ENCODE results near the gene DOP1B. TPM values are rescaled to one million over a fixed set of nuclear protein-coding genes. Genes with fewer than 3 reads are reported as not detected.

DOP1B gene
- 10 to 100 TPM; 24.1 to 27.1 TPM for total RNA-seq

GRCh38 chr21:36156815-36157670, at the start of gene DOP1B:
Gene DOP1B, plus strand, starts transcription at chr21:36156824. Its CDS starts 7,910 bp downstream, at chr21:36164734.
- ATAC-seq (ENCODE audit: low read depth) (peak; percentile 10), DNase-seq (no peak)
- Mint-ChIP-seq H3K36me3 (peaks cover 13% of the 10 kb centered on the region), H3K4me1 (peaks cover 24% of the 10 kb centered on the region), H3K27me3 (no peaks in the 10 kb centered on the region), H3K27ac (peak within 1 kb of the TSS; percentile 60), H3K9me3 (no peaks in the 10 kb centered on the region), H3K4me3 (peak within 1 kb of the TSS; percentile 81)
- POLR2A ChIA-PET: interaction anchor here (0.7 to 2.6 kb wide), 5 partner anchors 10 to 163 kb away, joined by 3 to 23 read pairs (median 7); partner anchors contain the start of gene MORC3

- peaks cover 27% of the 10 kb centered on the region for H3K27me3 Mint-ChIP-seq
These were observed 46.8 kb upstream of the DOP1B start for GRCh38 chr21:36109868-36110267.

GRCh38 chr21:36111238-36111637, 45.4 kb upstream of the DOP1B start:
- Mint-ChIP-seq H3K36me3 (no peaks in the 10 kb centered on the region), H3K27me3 (peaks cover 14% of the 10 kb centered on the region), H3K4me3 (no peak overlapping the region), H3K27ac (no peak overlapping the region), H3K9me3 (no peaks in the 10 kb centered on the region), H3K4me1 (peaks cover 31% of the 10 kb centered on the region)
- POLR2A ChIA-PET: no interaction called here
- ATAC-seq (ENCODE audit: low read depth) (no peak), DNase-seq (no peak)

More at GRCh38 chr21:36109868-36110267, 46.8 kb upstream of the DOP1B start:
- POLR2A ChIA-PET: no interaction called here
- no peak for ATAC-seq (ENCODE audit: low read depth)
- Mint-ChIP-seq H3K27ac (no peak overlapping the region), H3K9me3 (no peaks in the 10 kb centered on the region), H3K4me3 (no peak overlapping the region), H3K4me1 (peaks cover 27% of the 10 kb centered on the region), H3K36me3 (no peaks in the 10 kb centered on the region)
- no peak for DNase-seq

GRCh38 chr21:36113647-36114428, 42.8 kb upstream of the DOP1B start:
- DNase-seq: peak; percentile 40

GRCh38 chr21:36115138-36115730, 41.4 kb upstream of the DOP1B start:
- no peaks in the 10 kb centered on the region for H3K9me3 Mint-ChIP-seq
- DNase-seq (no peak), ATAC-seq (ENCODE audit: low read depth) (peak; percentile 28)
- POLR2A ChIA-PET: interaction anchor here (0.6 to 2.9 kb wide), 4 partner anchors 45 to 1308 kb away, joined by 3 to 7 read pairs (median 6); partner anchors contain the start of genes CBR1 and SETD4
- peaks cover 2% of the 10 kb centered on the region for H3K27me3 Mint-ChIP-seq
- H3K4me1 Mint-ChIP-seq: peaks cover 32% of the 10 kb centered on the region
- peak overlapping the region; percentile 58 for H3K27ac Mint-ChIP-seq
- no peak overlapping the region for H3K4me3 Mint-ChIP-seq
- no peaks in the 10 kb centered on the region for H3K36me3 Mint-ChIP-seq

More at GRCh38 chr21:36113647-36114428, 42.8 kb upstream of the DOP1B start:
- POLR2A ChIA-PET: interaction anchor here (0.5 to 2.9 kb wide), 6 partner anchors 21 to 54 kb away, joined by 3 to 7 read pairs (median 4); partner anchors contain the start of genes CBR1 and SETD4
- H3K27ac Mint-ChIP-seq: peak overlapping the region; percentile 90
- H3K36me3 Mint-ChIP-seq: no peaks in the 10 kb centered on the region
- peak; percentile 80 for ATAC-seq (ENCODE audit: low read depth)
- H3K4me1 Mint-ChIP-seq: peaks cover 32% of the 10 kb centered on the region
- no peaks in the 10 kb centered on the region for H3K9me3 Mint-ChIP-seq
- peaks cover 2% of the 10 kb centered on the region for H3K27me3 Mint-ChIP-seq
- peak overlapping the region; percentile 83 for H3K4me3 Mint-ChIP-seq

- H3K27me3 Mint-ChIP-seq: no peaks in the 10 kb centered on the region
- no peaks in the 10 kb centered on the region for H3K36me3 Mint-ChIP-seq
- no peak for DNase-seq
- H3K9me3 Mint-ChIP-seq: no peaks in the 10 kb centered on the region
- no peak overlapping the region for H3K27ac Mint-ChIP-seq
- peaks cover 31% of the 10 kb centered on the region for H3K4me1 Mint-ChIP-seq
- no peak overlapping the region for H3K4me3 Mint-ChIP-seq
- no peak for ATAC-seq (ENCODE audit: low read depth)
- POLR2A ChIA-PET: no interaction called here
These were observed 39.3 kb upstream of the DOP1B start for GRCh38 chr21:36117286-36117741.

GRCh38 chr21:36120304-36120888, 36.2 kb upstream of the DOP1B start:
- POLR2A ChIA-PET: no interaction called here
- peaks cover 8% of the 10 kb centered on the region for H3K4me1 Mint-ChIP-seq
- no peaks in the 10 kb centered on the region for H3K36me3 Mint-ChIP-seq
- H3K27ac Mint-ChIP-seq: no peak overlapping the region
- H3K4me3 Mint-ChIP-seq: no peak overlapping the region
- no peaks in the 10 kb centered on the region for H3K9me3 Mint-ChIP-seq
- peaks cover 4% of the 10 kb centered on the region for H3K27me3 Mint-ChIP-seq
- ATAC-seq (ENCODE audit: low read depth): no peak
- DNase-seq: no peak

- H3K36me3 Mint-ChIP-seq: no peaks in the 10 kb centered on the region
- H3K27me3 Mint-ChIP-seq: peaks cover 12% of the 10 kb centered on the region
- no peak overlapping the region for H3K4me3 Mint-ChIP-seq
- H3K4me1 Mint-ChIP-seq: peaks cover 7% of the 10 kb centered on the region
- DNase-seq (no peak), ATAC-seq (ENCODE audit: low read depth) (no peak)
- H3K9me3 Mint-ChIP-seq: no peaks in the 10 kb centered on the region
- no peak overlapping the region for H3K27ac Mint-ChIP-seq
- POLR2A ChIA-PET: interaction anchor here (0.7 to 0.8 kb wide), 2 partner anchors 27 to 68 kb away, joined by 3 to 4 read pairs; no protein-coding TSS in a partner anchor
These were observed 33.6 kb upstream of the DOP1B start for GRCh38 chr21:36122977-36123376.

GRCh38 chr21:36124395-36124794, 32.2 kb upstream of the DOP1B start:
- H3K4me3 Mint-ChIP-seq: no peak overlapping the region
- POLR2A ChIA-PET: no interaction called here
- no peak for ATAC-seq (ENCODE audit: low read depth)
- no peaks in the 10 kb centered on the region for H3K9me3 Mint-ChIP-seq
- H3K36me3 Mint-ChIP-seq: no peaks in the 10 kb centered on the region
- H3K4me1 Mint-ChIP-seq: peaks cover 15% of the 10 kb centered on the region
- peaks cover 21% of the 10 kb centered on the region for H3K27me3 Mint-ChIP-seq
- DNase-seq: no peak
- H3K27ac Mint-ChIP-seq: no peak overlapping the region

- ATAC-seq (ENCODE audit: low read depth) (no peak), DNase-seq (peak; percentile 54)
- H3K27me3 Mint-ChIP-seq: peaks cover 22% of the 10 kb centered on the region
- H3K36me3 Mint-ChIP-seq: peaks cover 1% of the 10 kb centered on the region
- H3K9me3 Mint-ChIP-seq: no peaks in the 10 kb centered on the region
- no peak overlapping the region for H3K27ac Mint-ChIP-seq
- H3K4me1 Mint-ChIP-seq: peaks cover 20% of the 10 kb centered on the region
- no peak overlapping the region for H3K4me3 Mint-ChIP-seq
- POLR2A ChIA-PET: interaction anchor here (1.0 kb wide), 1 partner anchor 10 kb away, joined by 5 read pairs; no protein-coding TSS in a partner anchor
These were observed 31.0 kb upstream of the DOP1B start for GRCh38 chr21:36125512-36126207.

GRCh38 chr21:36126208-36126565, 30.4 kb upstream of the DOP1B start:
- Mint-ChIP-seq H3K27ac (no peak overlapping the region), H3K4me3 (no peak overlapping the region), H3K9me3 (no peaks in the 10 kb centered on the region), H3K27me3 (peaks cover 22% of the 10 kb centered on the region), H3K36me3 (peaks cover 5% of the 10 kb centered on the region), H3K4me1 (peaks cover 24% of the 10 kb centered on the region)
- ATAC-seq (ENCODE audit: low read depth) (no peak), DNase-seq (no peak)
- POLR2A ChIA-PET: no interaction called here

- Mint-ChIP-seq H3K4me1 (peaks cover 24% of the 10 kb centered on the region), H3K4me3 (no peak overlapping the region)
- POLR2A ChIA-PET: no interaction called here
These were observed 30.0 kb upstream of the DOP1B start for GRCh38 chr21:36126621-36127110.

More at GRCh38 chr21:36126621-36127110, 30.0 kb upstream of the DOP1B start:
- no peaks in the 10 kb centered on the region for H3K9me3 Mint-ChIP-seq
- H3K27ac Mint-ChIP-seq: no peak overlapping the region
- peaks cover 5% of the 10 kb centered on the region for H3K36me3 Mint-ChIP-seq
- H3K27me3 Mint-ChIP-seq: peaks cover 22% of the 10 kb centered on the region
- DNase-seq (no peak), ATAC-seq (ENCODE audit: low read depth) (no peak)
